HG03520 (cell line): ENCODE data around the gene CETP.
"Not testable (repeated sequence)": the region's sequence is repeated elsewhere in the genome, so short reads cannot be mapped to it uniquely, and the experiment has no call there.

ENCODE experiments used
- ATAC-seq: cut with Tn5 transposase; IDR thresholded peaks from one replicate; pipeline ENCODE4 v1.9.1; 2021; ENCODE audit warnings: mild to moderate bottlenecking, moderate library complexity; ENCODE audit not compliant: unreplicated experiment

The CETP gene

DNA sequence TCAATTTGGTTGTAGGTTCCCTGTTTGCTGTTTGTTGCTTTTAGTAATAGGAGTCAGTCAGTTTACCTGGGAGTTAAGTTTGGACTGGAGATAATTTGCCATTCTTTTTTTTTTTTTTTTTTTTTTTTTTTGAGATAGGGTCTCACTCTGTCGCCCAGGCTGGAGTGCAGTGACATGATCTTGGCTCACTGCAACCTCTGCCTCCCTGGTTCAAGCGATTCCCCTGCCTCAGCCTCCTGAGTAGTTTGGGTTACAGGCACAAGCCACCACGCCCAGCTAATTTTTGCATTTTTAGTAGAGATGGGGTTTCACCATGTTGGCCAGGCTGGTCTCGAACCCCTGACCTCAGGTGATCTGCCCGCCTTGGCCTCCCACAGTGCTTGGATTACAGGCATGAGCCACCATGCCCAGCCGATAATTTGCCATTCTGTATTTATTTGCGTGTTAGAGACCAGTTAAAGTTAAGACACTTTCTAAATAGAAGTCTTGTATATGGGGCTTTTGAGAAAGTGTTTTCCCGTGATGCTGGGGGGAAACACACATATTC, 27.1 kb upstream of the CETP start:
- not testable (repeated sequence) for ATAC-seq

DNA sequence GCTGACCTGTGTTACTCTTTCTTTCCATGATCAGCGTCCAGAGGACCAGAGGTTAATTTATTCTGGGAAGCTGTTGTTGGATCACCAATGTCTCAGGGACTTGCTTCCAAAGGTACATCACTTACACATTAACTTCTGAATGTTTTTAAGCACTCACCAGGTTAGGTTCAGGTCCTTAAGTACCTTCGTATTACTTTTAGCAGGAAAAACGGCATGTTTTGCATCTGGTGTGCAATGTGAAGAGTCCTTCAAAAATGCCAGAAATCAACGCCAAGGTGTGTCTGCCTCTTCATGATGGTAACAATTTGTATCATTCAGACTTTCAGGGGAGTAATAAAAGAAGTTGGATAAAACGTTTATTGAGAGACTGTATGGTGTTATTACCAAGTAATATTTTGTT, 26.5 kb upstream of the CETP start:
- no peak for ATAC-seq

DNA sequence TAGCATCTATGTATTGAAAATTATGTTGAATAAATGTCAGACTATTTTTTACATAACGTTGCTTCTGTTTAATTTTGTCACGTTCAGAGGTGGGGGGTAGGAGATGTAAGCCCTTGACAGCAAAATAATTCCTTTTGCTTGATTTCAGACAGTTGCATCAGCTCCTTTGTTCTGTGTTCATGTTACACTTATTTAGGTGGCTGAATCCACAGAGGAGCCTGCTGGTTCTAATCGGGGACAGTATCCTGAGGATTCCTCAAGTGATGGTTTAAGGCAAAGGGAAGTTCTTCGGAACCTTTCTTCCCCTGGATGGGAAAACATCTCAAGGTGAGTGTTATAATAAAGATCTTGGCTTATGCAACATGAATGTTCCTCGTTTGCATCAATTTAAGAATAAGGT, 25.3 kb upstream of the CETP start:
- no peak for ATAC-seq

DNA sequence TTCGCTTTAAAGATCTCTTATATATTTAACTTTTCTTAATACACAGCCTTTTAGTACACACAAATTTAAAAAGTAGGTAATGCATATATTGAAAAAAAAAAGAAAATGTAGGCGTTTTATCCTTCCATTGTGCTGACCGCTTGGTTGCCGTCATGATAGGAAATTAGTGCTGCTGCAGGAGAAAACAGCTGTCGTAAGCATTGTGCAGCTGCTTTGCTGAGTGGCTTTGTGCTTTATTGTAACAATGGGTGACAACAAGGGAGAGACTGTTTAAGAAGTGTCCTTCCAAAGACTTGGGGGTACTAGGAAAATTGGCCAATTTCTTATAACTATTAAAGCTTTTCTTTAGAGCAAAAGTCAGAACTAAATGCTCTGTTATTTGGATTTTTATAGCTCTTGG, 24.8 kb upstream of the CETP start:
- no peak for ATAC-seq

DNA sequence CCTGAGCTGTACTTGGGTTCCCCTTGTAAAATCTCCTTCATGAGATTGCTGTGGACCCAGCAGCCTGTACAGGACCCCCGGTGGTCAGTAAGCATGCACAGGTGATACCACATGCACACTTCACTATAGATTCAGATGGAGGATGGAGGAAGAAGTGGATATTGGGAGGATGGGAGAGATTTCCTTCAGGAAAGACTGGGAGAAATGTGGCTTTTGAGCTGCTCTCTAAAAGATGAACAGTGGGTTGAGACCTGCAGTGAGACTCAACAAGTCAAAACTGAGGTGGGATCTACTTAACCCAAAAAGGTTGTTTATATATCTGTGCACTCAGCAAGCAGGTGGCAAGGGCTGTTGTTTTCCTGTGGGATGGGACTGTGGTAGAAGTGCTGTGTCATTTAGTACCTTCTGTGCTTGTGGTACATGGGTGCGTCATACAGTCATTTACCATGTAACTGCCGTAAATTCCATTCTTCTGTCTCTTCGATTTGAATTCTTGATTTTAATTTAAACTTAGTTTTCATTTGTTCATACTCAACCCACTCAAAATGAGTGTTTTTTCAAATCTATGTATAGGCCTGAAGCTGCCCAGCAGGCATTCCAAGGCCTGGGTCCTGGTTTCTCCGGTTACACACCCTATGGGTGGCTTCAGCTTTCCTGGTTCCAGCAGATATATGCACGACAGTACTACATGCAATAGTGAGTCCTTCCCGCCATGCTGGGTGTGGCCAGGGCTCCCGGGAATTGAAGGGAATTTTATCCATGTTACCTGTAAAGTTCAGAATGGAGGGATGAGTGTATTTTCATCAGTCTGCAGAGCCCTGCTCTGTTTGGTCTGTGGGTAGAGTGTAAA, 22.9 kb upstream of the CETP start:
- ATAC-seq = no peak

DNA sequence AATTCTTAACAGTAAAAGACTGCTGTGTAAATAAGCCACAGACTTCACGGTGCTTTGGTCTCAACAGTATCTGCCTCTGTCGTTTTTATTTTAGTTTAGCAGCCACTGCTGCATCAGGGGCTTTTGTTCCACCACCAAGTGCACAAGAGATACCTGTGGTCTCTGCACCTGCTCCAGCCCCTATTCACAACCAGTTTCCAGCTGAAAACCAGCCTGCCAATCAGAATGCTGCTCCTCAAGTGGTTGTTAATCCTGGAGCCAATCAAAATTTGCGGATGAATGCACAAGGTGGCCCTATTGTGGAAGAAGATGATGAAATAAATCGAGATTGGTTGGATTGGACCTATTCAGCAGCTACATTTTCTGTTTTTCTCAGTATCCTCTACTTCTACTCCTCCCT, 21.9 kb upstream of the CETP start:
- ATAC-seq = no peak

DNA sequence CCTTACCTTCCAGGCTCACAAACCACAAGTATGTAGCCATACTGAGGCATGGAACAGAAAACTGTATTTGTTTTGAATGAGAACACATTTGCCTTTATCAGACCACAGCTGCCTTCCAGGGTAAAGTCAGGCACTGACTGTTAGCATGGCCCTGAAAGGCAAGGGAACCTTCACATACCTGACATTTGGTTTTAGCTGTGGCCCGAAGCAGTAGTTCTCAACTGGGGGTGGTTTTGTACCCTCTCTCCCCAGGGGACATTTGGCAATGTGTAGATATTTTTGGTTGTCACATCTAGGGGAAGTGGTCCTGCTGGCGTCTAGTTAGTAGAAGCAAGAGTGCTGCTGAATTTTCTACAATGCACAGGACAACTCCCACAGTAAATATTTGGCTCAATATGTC, 20.7 kb upstream of the CETP start:
- no peak for ATAC-seq

DNA sequence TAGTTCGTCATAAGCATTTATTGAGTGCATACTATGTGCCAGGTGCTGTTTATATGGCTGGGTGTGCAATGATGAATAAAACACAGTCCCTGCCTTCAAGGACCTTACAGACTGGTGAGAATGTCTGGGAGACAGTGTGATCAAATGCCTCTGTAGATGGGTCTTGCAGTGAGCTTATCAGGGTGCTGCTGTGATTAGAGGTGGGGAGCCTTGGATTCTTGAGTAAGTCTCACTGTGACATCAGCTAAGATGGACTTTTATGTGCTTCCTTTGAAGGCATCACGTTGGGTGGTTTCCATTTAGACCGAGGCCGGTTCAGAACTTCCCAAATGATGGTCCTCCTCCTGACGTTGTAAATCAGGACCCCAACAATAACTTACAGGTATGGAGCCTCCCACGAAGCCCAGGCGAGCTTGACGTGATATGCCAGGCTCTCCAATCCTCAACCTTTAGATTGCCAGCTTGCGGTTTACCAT, 19.9 kb upstream of the CETP start:
- no peak for ATAC-seq

DNA sequence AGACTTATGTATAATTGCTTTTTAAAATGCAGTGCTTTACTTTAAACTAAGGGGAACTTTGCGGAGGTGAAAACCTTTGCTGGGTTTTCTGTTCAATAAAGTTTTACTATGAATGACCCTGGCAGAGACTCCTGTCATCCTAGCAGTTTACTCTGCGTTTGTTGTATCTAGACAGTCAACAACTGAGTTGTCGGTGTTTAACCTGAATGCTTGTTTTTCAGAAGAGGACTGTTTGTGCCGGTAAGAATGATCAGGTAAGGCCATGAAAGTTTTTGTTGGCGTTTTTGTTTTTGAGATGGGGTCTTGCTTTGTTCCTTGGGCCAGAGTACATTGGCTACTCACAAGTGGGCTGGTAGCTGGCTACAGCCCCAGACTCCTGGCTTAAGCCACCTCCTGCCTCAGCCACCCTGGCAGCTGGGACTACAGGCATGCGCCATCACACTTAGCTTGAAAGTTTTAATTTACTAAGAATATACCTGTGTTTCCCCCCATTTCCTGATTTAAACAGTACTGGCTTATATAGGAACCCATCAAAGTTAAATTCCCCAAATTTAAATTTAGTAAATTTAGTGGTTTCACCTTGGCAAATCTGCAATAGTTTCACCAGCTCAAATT, 17.9 kb upstream of the CETP start:
- ATAC-seq = no peak

DNA sequence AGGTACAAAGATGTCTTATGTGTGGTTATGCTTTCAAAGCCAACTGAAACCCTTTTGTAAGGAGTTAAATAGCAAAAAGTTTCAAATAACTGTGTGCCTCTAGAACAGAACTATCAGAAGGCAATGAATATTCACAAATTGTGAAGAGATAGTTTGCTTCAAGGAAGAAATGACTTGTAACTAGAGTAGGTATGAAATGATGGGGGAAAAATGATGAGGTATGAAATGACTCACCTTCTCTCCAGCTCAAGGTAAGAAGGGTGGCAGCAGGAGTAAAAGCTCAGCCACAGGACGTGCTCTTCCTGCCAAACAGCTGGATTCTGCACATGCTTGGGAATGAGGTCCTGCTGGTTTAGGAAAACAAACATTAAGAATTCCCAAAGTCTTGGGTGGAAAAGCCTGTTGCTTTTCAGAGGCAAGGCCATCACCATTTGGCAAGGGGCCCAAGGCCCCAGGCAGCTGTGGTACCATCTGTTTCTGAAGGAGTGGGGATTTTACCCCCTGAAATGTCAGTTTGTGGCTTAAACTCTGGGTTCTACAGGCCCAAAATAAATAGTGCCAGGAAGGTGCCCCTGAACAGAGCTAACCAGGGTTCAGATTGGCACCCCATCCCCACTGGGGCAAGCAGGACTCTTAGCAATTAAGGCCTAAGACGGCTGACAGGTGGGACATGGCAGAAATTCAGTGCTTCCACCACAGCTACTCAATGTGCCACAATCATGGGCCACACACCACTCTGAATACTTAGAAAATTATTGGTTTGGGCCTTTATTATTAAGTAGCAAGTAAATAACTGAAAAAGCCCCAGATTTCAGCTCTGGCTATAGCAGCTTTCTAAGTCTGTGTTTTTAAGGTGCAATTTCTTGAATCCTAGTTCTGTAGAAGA, 16.6 kb upstream of the CETP start:
- ATAC-seq = peak; percentile 50

DNA sequence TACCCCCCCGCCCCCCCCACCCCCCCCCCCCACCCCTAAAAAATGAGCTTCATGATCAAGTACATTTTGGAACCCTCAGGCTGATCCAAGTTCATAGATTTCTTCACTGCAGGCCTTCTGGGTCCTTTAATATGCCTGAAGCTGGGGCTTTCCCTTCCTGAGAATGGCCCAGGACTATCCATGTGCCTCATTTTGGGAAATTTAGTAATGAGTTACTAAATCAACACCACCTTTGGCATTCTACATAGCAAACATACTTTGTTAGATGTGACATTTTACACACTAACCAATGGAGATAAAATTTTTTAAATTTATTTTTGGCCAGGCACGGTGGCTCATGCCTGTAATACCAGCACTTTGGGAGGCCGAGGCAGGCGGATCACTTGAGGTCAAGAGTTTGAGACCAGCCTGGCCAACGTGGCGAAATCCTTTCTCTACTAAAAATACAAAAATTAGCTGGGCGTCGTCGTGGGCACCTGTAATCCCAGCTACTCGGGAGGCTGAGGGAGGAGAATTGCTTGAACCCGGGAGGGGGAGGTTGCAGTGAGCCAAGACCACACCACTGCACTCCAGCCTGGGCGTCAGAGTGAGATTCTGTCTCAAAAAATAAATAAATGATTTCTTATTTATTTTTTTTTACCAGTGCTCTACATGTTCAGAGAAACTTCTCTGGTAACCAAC, 15.8 kb upstream of the CETP start:
- no peak for ATAC-seq

DNA sequence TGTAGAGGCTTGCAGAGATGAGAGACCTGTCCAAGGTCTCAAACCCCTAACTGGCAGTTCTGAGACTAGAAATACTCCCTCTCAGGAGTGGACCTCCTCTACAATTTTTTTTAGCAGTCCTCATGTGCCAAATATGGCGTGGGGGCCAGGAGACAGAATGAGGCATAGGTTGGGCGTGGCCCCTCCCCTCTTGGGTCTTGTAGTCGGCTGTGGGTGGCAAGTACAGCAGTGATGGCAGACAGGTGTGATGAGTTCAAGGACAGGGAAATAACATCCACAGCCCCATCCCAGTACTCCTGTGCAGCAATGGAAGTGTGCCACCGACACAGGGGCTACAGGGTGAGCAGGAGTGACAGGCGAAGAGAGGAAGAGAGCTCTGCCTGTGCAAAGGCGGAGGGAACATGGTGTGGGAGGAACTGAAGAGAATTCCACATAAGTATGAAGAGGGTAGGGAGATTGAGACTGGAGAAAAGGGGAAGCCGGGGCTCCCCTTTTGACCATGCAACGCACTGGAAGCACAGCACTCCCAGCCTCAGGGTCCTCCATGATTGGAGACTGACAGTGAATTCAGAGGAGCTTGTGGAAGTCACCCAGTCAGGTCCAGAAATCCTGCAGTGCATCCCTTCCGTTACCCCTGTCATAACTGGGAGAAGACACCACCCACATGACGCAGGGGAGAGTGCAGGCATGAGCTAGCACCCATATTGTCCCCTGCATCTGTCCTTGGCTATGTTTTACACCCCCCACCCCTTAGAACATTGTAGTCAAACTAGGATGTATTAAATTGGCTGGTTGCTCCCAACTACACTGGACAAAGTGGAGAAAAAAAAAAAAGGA, 14.8 kb upstream of the CETP start:
- no peak for ATAC-seq

DNA sequence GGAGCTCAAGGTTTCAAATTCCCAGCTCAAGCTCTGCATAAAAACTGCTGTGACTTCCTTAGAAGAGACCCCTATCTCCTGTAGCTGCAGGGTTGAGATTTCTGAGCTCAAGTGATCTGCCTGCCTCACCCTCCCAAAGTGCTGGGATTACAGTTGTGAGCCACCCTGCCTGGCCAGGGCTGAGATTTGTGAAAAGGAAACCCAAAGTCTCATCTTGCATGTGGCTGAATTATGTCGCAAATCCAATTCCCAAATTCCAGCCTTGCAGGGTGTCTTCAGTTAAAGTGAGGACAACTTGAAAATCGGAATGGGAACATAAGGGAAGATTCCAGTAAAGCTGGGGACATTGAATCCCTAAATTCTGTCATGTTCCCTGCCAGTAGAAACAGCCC, 14.2 kb upstream of the CETP start:
- ATAC-seq = no peak

DNA sequence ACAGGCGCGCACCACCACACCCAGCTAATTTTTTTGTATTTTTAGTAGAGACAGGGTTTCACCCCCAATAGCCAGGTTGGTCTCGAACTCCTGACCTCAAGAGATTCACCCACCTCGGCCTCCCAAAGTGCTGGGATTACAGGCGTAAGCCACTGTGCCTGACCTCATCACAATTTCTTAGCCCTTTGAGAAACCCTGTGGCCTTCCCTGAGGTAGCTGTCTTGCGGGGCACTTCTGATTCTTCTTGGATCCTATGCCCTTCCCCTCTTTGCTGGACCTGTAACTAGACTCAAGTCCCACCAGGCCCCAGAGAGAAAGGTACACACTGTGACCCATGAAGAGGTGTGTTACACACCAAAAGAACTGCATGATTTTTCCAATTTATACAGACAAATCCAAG, 13.5 kb upstream of the CETP start:
- no peak for ATAC-seq

DNA sequence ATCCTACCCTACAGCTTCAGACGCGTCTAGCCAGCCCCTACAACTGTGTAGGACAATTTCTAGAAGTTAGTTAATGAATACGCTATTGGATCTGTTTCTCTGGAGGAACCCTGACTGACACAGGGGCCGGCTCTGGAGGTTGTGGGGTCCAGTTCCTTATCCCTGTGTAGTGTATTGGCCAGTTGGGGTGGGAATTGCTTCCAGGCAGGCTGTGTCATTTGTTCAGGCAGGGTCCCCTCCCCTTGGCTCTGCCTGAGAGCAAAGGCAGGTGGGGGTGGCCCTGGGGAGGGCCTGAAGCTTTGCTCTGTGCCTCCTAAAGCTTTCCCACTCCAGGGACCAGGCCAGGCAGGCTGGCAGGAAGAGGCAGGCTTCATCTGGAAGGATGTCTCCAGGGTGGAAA, 11.7 kb upstream of the CETP start:
- no peak for ATAC-seq

DNA sequence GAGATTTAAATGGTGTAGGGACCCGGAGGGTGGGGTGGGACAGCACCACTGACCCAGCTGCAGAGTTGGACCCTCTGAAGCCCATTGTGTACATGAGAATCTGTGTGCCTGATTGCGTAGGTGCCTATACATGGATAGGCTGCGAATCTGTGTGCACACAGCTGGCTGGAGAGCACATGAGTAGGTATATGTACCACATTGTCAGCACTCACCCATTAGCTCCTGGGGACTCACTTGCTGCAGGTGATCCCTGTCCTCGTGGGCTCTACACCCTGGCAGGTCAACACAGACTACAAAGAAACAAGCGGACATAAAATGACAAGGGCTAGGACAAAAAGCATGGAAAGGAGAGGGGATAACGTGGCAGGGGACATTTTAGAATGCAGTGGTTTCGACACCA, 11.3 kb upstream of the CETP start:
- ATAC-seq = no peak

DNA sequence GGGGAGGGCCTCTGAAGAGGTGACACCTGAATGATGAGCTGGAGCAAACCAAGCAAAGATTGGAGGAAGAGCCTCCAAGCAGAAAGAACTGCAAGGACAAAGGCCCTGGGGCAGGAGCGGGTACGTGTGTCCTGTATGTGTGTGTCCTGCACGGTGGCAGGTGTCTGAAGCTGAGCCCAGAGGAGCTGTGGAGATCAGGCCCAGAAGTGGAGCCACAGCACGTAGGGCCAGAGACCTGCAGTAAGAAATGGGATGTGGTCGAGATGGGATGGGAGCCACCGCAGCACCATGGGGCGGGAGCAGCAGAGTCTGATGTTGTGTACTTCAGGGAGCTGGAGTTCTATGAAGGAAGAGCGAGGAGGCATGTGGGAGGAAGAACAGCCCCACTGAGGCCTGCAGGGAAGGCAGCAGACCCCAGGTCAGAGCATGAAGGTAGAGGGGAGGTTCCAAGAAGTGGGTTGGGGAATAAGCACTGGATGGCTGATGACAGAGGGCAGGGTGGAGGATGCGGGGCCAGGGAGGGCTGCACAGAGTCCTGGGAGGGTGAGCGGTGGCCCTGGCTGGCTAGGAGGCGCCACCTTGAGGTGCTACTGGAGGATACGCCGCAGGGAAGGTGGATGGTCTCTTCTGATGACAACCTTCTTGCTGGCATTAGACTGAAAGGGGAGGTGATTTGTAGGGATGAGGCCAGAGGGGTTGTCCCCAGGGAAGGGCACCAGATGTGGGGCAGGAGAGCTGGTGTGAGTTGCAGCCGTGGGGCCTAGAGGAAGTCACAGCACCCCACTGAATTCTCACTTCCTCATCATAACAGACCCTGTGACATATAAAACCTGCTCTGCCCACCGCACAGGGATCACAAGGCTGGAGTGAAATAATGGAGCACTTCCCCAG, 10.6 kb upstream of the CETP start:
- no peak for ATAC-seq

DNA sequence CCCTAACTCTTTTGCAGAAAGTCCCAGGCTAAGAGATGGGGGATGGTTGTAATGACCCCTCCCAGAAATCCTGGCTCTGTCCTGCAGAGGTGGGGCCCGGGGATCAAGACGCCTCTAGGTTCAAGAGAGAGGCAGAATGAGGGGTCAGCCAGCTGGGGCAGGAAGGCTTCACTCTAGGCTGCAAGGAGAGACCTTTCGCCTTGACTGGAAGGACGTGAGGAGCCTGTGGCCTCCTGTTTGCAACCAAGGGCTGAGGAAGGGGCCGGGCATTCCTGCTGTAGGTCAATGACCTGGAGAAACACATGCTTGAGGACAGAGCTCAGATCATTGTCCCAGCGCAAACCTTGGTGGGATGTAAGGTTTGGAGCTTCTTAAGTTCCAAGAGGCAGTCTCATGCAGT, 8.7 kb upstream of the CETP start:
- no peak for ATAC-seq

DNA sequence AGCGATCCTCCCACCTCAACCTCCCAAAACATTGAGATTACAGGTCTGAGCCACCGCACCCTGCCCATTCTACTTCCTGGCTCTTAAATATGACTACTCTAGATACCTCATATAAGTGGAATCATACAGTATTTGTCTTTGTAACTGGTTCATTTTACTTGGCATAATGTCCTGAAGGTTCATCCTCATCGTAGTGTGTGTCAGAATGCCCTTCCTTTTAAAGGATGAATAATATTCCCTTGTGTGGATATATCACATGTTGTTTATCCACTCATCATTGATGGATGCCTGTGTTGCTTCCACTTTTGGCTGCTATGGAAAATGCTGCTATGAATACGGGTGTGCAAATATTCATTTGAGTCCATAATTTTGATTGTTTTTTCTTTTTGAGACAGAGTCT, 5.7 kb upstream of the CETP start:
- ATAC-seq = no peak
